Epidermal melanocyte (primary cell): ENCODE data around the gene KRTAP5-2.

ENCODE experiments used
- DNase-seq: peaks from one replicate; pipeline ENCODE4 v3.0.0; 2011; ENCODE audit warnings: low spot score; ENCODE audit not compliant: insufficient read length

The KRTAP5-2 gene

GRCh38 chr11:1568441-1568911, 29.6 kb downstream of the KRTAP5-2 start:
- no peak for DNase-seq

- no peak for DNase-seq
Measured at GRCh38 chr11:1567721-1568100, 30.4 kb downstream of the KRTAP5-2 start.

GRCh38 chr11:1567052-1567720, 30.9 kb downstream of the KRTAP5-2 start:
- DNase-seq: no peak

- DNase-seq: no peak
Measured at GRCh38 chr11:1566381-1567051, 31.6 kb downstream of the KRTAP5-2 start.

- no peak for DNase-seq
Measured at GRCh38 chr11:1565904-1566247, 32.2 kb downstream of the KRTAP5-2 start.

- peak; percentile 14 for DNase-seq
Measured at GRCh38 chr11:1565173-1565903, 32.8 kb downstream of the KRTAP5-2 start.

GRCh38 chr11:1564535-1565172, 33.4 kb downstream of the KRTAP5-2 start:
- DNase-seq: peak; percentile 10

- peak; percentile 19 for DNase-seq
Measured at GRCh38 chr11:1563697-1564534, 34.2 kb downstream of the KRTAP5-2 start.

- DNase-seq: peak; percentile 14
Measured at GRCh38 chr11:1563149-1563638, 34.9 kb downstream of the KRTAP5-2 start.

- DNase-seq: no peak
Measured at GRCh38 chr11:1562469-1563148, 35.5 kb downstream of the KRTAP5-2 start.

GRCh38 chr11:1561955-1562354, 36.1 kb downstream of the KRTAP5-2 start:
- no peak for DNase-seq

GRCh38 chr11:1561266-1561665, 36.8 kb downstream of the KRTAP5-2 start:
- no peak for DNase-seq

GRCh38 chr11:1560649-1561251, 37.3 kb downstream of the KRTAP5-2 start:
- DNase-seq: no peak

GRCh38 chr11:1560002-1560648, 38.0 kb downstream of the KRTAP5-2 start:
- peak; percentile 16 for DNase-seq

GRCh38 chr11:1559111-1559951, 38.8 kb downstream of the KRTAP5-2 start:
- peak; percentile 99 for DNase-seq

GRCh38 chr11:1558775-1559110, 39.4 kb downstream of the KRTAP5-2 start:
- DNase-seq: no peak

- DNase-seq: peak; percentile 95
Measured at GRCh38 chr11:1557904-1558774, 40.0 kb downstream of the KRTAP5-2 start.
